B cell (primary cell): Measurements from ENCODE around the gene SMARCC2. TPM values are rescaled to one million over a fixed set of nuclear protein-coding genes. Genes with fewer than 3 reads are reported as not detected.

Experiments
- ATAC-seq: fragments of 200-7000 bp; cut with Tn5 transposase; one replicate; pipeline ENCODE4 v1.10.0; 2021; ENCODE audit warnings: low read depth, mild to moderate bottlenecking, moderate number of reproducible peaks, moderate library complexity
- CTCF ChIA-PET: fragments of 350-600 bp; sonication (Branson Sonifier 250); formaldehyde crosslinking; loops from one replicate; lab custom pipeline; 2021; ENCODE audit warnings: antibody characterized with exemption, inconsistent platforms; lab: Charles Lee
- POLR2A ChIA-PET: fragments of 350-600 bp; sonication (Branson Sonifier 250); formaldehyde crosslinking; loops from one replicate; lab custom pipeline; 2021; ENCODE audit warnings: antibody characterized with exemption; lab: Charles Lee
- DNase-seq: peaks from one replicate; pipeline ENCODE4 v3.0.0; 2013
- H2AFZ ChIP-seq: 2 replicates; pipeline ENCODE4 v1.6.1; 2012; ENCODE audit warnings: mild to moderate bottlenecking, low read depth, low read length; ENCODE audit not compliant: insufficient read depth, poor library complexity, severe bottlenecking
- H3K27ac ChIP-seq, 2 donors: 1 replicate in 1 of 2; 2 replicates in 1 of 2; pipeline ENCODE4 v1.5.1; 2012 to 2013; ENCODE audit warnings: low read length in 2 of 2, mild to moderate bottlenecking in 2 of 2, moderate library complexity in 1 of 2
- H3K27me3 ChIP-seq, 4 experiments: fragments of 200-600 bp in 1 of 4; sonication (generic) in 1 of 4; replicated peaks in 1 of 4; 1 replicate in 2 of 4; 2 replicates in 2 of 4; pipeline versions ENCODE4 v1.6.1 to v1.7.0; 2013 to 2016; ENCODE audit warnings: low read length in 3 of 4, mild to moderate bottlenecking in 2 of 4, mixed read lengths in 1 of 4, moderate library complexity in 1 of 4; ENCODE audit not compliant: insufficient read depth in 4 of 4, control insufficient read depth in 3 of 4; ENCODE audit errors: control extremely low read depth in 1 of 4
- H3K36me3 ChIP-seq, 2 experiments: replicated peaks in 1 of 2; 1 replicate in 1 of 2; 2 replicates in 1 of 2; pipeline versions ENCODE4 v1.6.1 to v1.7.1; 2013; ENCODE audit warnings: low read length in 1 of 2; ENCODE audit not compliant: insufficient read depth in 2 of 2, control insufficient read depth in 1 of 2; ENCODE audit errors: control extremely low read depth in 1 of 2, extremely low read depth in 1 of 2
- H3K4me1 ChIP-seq, 2 donors: fragments of 200-600 bp in 1 of 2; sonication (generic) in 1 of 2; 1 replicate in 1 of 2; 2 replicates in 1 of 2; pipeline versions ENCODE4 v1.5.1 to v1.6.1; 2013 to 2017; ENCODE audit warnings: low read length in 2 of 2; ENCODE audit not compliant: control insufficient read depth in 2 of 2, insufficient read depth in 2 of 2
- H3K4me2 ChIP-seq: replicated peaks from 2 replicates; pipeline ENCODE3; 2012; ENCODE audit warnings: mild to moderate bottlenecking, low read depth, low read length; ENCODE audit not compliant: poor library complexity, severe bottlenecking
- H3K4me3 ChIP-seq, 5 experiments: fragments of 200-600 bp in 1 of 5; sonication (generic) in 1 of 5; 1 replicate in 3 of 5; 2 replicates in 2 of 5; pipeline versions ENCODE4 v1.5.1 to v1.7.0; 2011 to 2016; ENCODE audit warnings: low read length in 4 of 5, mild to moderate bottlenecking in 4 of 5, low read depth in 2 of 5, control low read depth in 1 of 5, moderate library complexity in 1 of 5; ENCODE audit not compliant: insufficient read depth in 1 of 5; ENCODE audit errors: control extremely low read depth in 1 of 5, extremely low read depth in 1 of 5
- H3K79me2 ChIP-seq: fragments of 200-600 bp; sonication (generic); one replicate; pipeline ENCODE4 v1.6.0; 2016; ENCODE audit warnings: low read length; ENCODE audit not compliant: control insufficient read depth, insufficient read depth
- H3K9ac ChIP-seq: fragments of 200-600 bp; sonication (generic); 2 replicates; pipeline ENCODE4 v1.6.1; 2017; ENCODE audit warnings: mild to moderate bottlenecking, low read length, moderate library complexity
- H3K9me3 ChIP-seq, 3 donors: one replicate each; pipeline versions ENCODE4 v1.6.1 to v1.7.1; 2013; ENCODE audit warnings: low read length in 2 of 3; ENCODE audit not compliant: control insufficient read depth in 2 of 3, insufficient read depth in 1 of 3; ENCODE audit errors: control extremely low read depth in 1 of 3
- H4K20me1 ChIP-seq: 2 replicates; pipeline ENCODE4 v1.6.0; 2012; ENCODE audit warnings: mild to moderate bottlenecking, low read length; ENCODE audit not compliant: insufficient read depth, control insufficient read depth, poor library complexity, severe bottlenecking
- H3K27ac Mint-ChIP-seq: one replicate; pipeline ENCODE4 v1.8.0; 2021; ENCODE audit warnings: mixed read lengths
- H3K27me3 Mint-ChIP-seq: one replicate; pipeline ENCODE4 v1.8.0; 2021; ENCODE audit warnings: mixed read lengths
- H3K4me1 Mint-ChIP-seq: one replicate; pipeline ENCODE4 v1.8.0; 2021; ENCODE audit warnings: mixed read lengths
- H3K4me3 Mint-ChIP-seq: one replicate; pipeline ENCODE4 v1.8.0; 2021; ENCODE audit warnings: mixed read lengths
- H3K9me3 Mint-ChIP-seq: one replicate; pipeline ENCODE4 v1.8.0; 2022; ENCODE audit warnings: mixed read lengths; ENCODE audit not compliant: insufficient read depth
- CTCF ChIP-seq: fragments of 200-600 bp; IDR thresholded peaks from one replicate; pipeline ENCODE4 v1.8.0; 2022; ENCODE audit warnings: antibody characterized with exemption, mild to moderate bottlenecking
- EZH2 ChIP-seq: IDR thresholded peaks from 2 replicates; pipeline ENCODE4 v1.6.1; 2012; ENCODE audit warnings: borderline replicate concordance, low read depth, mild to moderate bottlenecking, moderate library complexity, low read length; ENCODE audit not compliant: insufficient read depth, poor library complexity, severe bottlenecking
- WGBS: methylation state at CpG from one replicate; pipeline ENCODE4 v1.1.5; 2013; ENCODE audit warnings: missing lambda C conversion rate; ENCODE audit not compliant: insufficient coverage; 5-methylcytosine and 5-hydroxymethylcytosine counted together
- intact Hi-C: fragments of 100-400 bp; cut with micrococcal nuclease; formaldehyde crosslinking; loops from one replicate; pipeline ENCODE4 v1.10.0; 2022
- polyA plus RNA-seq: library from polyadenylated mRNA; depleted of rRNA; stranded (reverse); fragments of >200 nt; gene quantifications from 2 replicates; pipeline ENCODE4 v1.2.3, GENCODE V29; 2012
- total RNA-seq, 2 donors: library from RNA; stranded (reverse); fragments of 120-200 nt in 1 of 2; gene quantifications; 1 replicate in 1 of 2; 2 replicates in 1 of 2; pipeline versions ENCODE4 v1.2.3 to v1.2.4, GENCODE V29; 2013 to 2022

Gene SMARCC2
- total and polyA plus RNA-seq, 2 donors (not counting 1 experiment from before 2014, with no cell fraction given): 70.4 to 198 TPM

GRCh38 chr12:56137853-56138571 lies 51.3 kb downstream of the SMARCC2 start:
- intact Hi-C loops: no loop called here
- ATAC-seq: no peak
- no peaks in the 10 kb centered on the region for H3K27me3 ChIP-seq
- TF ChIP-seq CTCF (no peak), EZH2 (no peak)
- no peak overlapping the region for H3K27ac ChIP-seq
- Mint-ChIP-seq H3K27ac (no peak overlapping the region), H3K4me1 (peaks cover 7% of the 10 kb centered on the region), H3K4me3 (no peak overlapping the region), H3K9me3 (no peaks in the 10 kb centered on the region), H3K27me3 (no peaks in the 10 kb centered on the region)
- CTCF ChIA-PET: interaction anchor here (2.9 kb wide), 1 partner anchor 52 kb away, joined by 8 read pairs; the partner anchor contains the start of gene SMARCC2
- POLR2A ChIA-PET: interaction anchor here (1.1 kb wide), 1 partner anchor 25 kb away, joined by 3 read pairs; no protein-coding TSS in a partner anchor
- H3K79me2 ChIP-seq: peaks cover 16% of the 10 kb centered on the region
- DNase-seq: no peak
- H3K4me3 ChIP-seq: no peak overlapping the region
- no peaks in the 10 kb centered on the region for H3K4me1 ChIP-seq
- no peak overlapping the region for H3K9ac ChIP-seq
- H3K4me2 ChIP-seq: no peak overlapping the region
- H2AFZ ChIP-seq: no peak overlapping the region
- H3K36me3 ChIP-seq: peaks cover 2 to 85% of the 10 kb centered on the region in 2 experiments
- H3K9me3 ChIP-seq: no peaks in the 10 kb centered on the region
- 97% methylated on average over 9 of the region's 14 CpGs for WGBS
- peaks cover 25% of the 10 kb centered on the region for H4K20me1 ChIP-seq

DNA sequence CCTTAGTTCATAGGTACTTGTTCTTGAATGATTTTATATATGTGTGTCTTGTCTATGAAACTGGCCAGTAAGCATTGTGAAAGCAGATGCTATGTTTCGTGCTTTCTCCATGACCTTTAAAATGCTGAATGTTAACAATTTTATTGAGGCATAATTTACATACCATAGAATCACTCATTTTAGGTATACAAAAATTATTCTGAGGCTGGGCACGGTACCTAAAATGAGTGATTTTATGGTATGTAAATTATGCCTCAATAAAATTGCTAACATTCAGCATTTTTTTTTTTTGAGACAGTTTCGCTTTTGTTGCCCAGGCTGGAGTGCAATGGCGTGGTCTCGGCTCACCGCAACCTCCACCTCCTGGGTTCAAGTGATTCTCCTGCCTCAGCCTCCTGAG lies 54.4 kb downstream of the SMARCC2 start:
- no peaks in the 10 kb centered on the region for H3K9me3 Mint-ChIP-seq
- no peak overlapping the region for H3K9ac ChIP-seq
- peaks cover 25% of the 10 kb centered on the region for H3K4me1 Mint-ChIP-seq
- no peak overlapping the region for H3K27ac Mint-ChIP-seq
- TF ChIP-seq CTCF: no peak
- no peak for TF ChIP-seq EZH2
- no peak overlapping the region for H3K27ac ChIP-seq
- H3K4me2 ChIP-seq: no peak overlapping the region
- peaks cover 5 to 89% of the 10 kb centered on the region in 2 experiments for H3K36me3 ChIP-seq
- H3K4me3 Mint-ChIP-seq: no peak overlapping the region
- ChIA-PET POLR2A (no interaction called here), CTCF (no interaction called here)
- intact Hi-C loops: no loop called here
- peaks cover 9 to 18% of the 10 kb centered on the region in 2 donors for H3K4me1 ChIP-seq
- no peaks in the 10 kb centered on the region for H3K9me3 ChIP-seq
- no peak for ATAC-seq
- WGBS: no CpG with 5 or more reads among the region's 6 CpGs
- H4K20me1 ChIP-seq: peaks cover 44% of the 10 kb centered on the region
- H2AFZ ChIP-seq: no peak overlapping the region
- no peaks in the 10 kb centered on the region for H3K27me3 Mint-ChIP-seq
- no peaks in the 10 kb centered on the region for H3K27me3 ChIP-seq
- DNase-seq: no peak
- H3K4me3 ChIP-seq: no peak overlapping the region
- H3K79me2 ChIP-seq: peaks cover 43% of the 10 kb centered on the region
